ENCODE results near the gene NOTUM. TPM values are rescaled to one million over a fixed set of nuclear protein-coding genes. Genes with fewer than 3 reads are reported as not detected.

Gene NOTUM
- total RNA-seq, 1 experiment from 2014 or later = not detected

GRCh38 chr17:81958633-81959342, 2.2 kb downstream of the NOTUM start:
- no peak overlapping the region for H3K27ac ChIP-seq
- no peaks in the 10 kb centered on the region for H3K79me2 ChIP-seq (ENCODE audit: low read depth)
- H3K4me1 ChIP-seq (replicated peaks; ENCODE audit: insufficient read depth) = peaks cover 6% of the 10 kb centered on the region; the same call in 1 of the 2 replicates
- BruUV-seq (replicated peaks) = no TSS peak
- no peaks in the 10 kb centered on the region for H3K9me2 ChIP-seq (ENCODE audit: insufficient read depth)
- POLR2A ChIA-PET (ENCODE audit: unreplicated experiment) = no interaction called here
- H3K9me3 ChIP-seq (ENCODE audit: insufficient read depth, low read depth) = no peaks in the 10 kb centered on the region
- peak overlapping the region; percentile 57; the same call in 1 of the 2 replicates for H3K4me2 ChIP-seq
- TF ChIP-seq CTCF (conservative IDR thresholded peaks at IDR 0.05) = no peak
- TF ChIP-seq EZH2 (IDR thresholded peaks at IDR 0.05; ENCODE audit: low read depth) = no peak
- no peak overlapping the region for H3K4me3 ChIP-seq
- DNase-seq = no peak
- H4K20me1 ChIP-seq (ENCODE audit: insufficient read depth) = no peaks in the 10 kb centered on the region
- peaks cover 7% of the 10 kb centered on the region for H3F3A ChIP-seq (ENCODE audit: insufficient read depth, low read depth)
- no peaks in the 10 kb centered on the region for H3K36me3 ChIP-seq (ENCODE audit: low read depth)
- CTCF ChIA-PET = interaction anchor here (0.6 to 2.0 kb wide), 9 partner anchors 8 to 72 kb away, joined by 3 to 18 read pairs (median 4); partner anchors contain the start of genes CENPX, LRRC45 and MAFG
- intact Hi-C loops (cut with micrococcal nuclease; ENCODE audit: unreplicated experiment) = loop anchor here (1.0 kb wide), 1 partner anchor 63 kb away; no protein-coding TSS in a partner anchor
- H3K27me3 ChIP-seq (ENCODE audit: insufficient read depth, low read depth) = no peaks in the 10 kb centered on the region
- no peak overlapping the region for H2AFZ ChIP-seq

- DNase-seq = no peak
- H3K4me3 ChIP-seq = no peak overlapping the region
- no peaks in the 10 kb centered on the region for H3K79me2 ChIP-seq (ENCODE audit: low read depth)
- H3K9me2 ChIP-seq (ENCODE audit: insufficient read depth) = no peaks in the 10 kb centered on the region
- ChIA-PET CTCF (no interaction called here), POLR2A (ENCODE audit: unreplicated experiment) (no interaction called here)
- TF ChIP-seq CTCF (conservative IDR thresholded peaks at IDR 0.05) (no peak), EZH2 (IDR thresholded peaks at IDR 0.05; ENCODE audit: low read depth) (no peak)
- H3F3A ChIP-seq (ENCODE audit: insufficient read depth, low read depth) = peaks cover 7% of the 10 kb centered on the region
- no peaks in the 10 kb centered on the region for H4K20me1 ChIP-seq (ENCODE audit: insufficient read depth)
- BruUV-seq (replicated peaks) = no TSS peak
- H3K4me2 ChIP-seq = no peak overlapping the region
- no peak overlapping the region for H3K27ac ChIP-seq
- no peaks in the 10 kb centered on the region for H3K36me3 ChIP-seq (ENCODE audit: low read depth)
- peaks cover 6% of the 10 kb centered on the region; the same call in 1 of the 2 replicates for H3K4me1 ChIP-seq (replicated peaks; ENCODE audit: insufficient read depth)
- no peaks in the 10 kb centered on the region for H3K27me3 ChIP-seq (ENCODE audit: insufficient read depth, low read depth)
- no peak overlapping the region for H2AFZ ChIP-seq
- H3K9me3 ChIP-seq (ENCODE audit: insufficient read depth, low read depth) = no peaks in the 10 kb centered on the region
- intact Hi-C loops (cut with micrococcal nuclease; ENCODE audit: unreplicated experiment) = no loop called here
Measured at GRCh38 chr17:81957691-81958432, 3.1 kb downstream of the NOTUM start.

GRCh38 chr17:81956607-81957589, 4.1 kb downstream of the NOTUM start:
- BruUV-seq (replicated peaks) = no TSS peak
- H3K4me2 ChIP-seq = no peak overlapping the region
- H2AFZ ChIP-seq = no peak overlapping the region
- DNase-seq = no peak
- intact Hi-C loops (cut with micrococcal nuclease; ENCODE audit: unreplicated experiment) = no loop called here
- no peaks in the 10 kb centered on the region for H3K9me3 ChIP-seq (ENCODE audit: insufficient read depth, low read depth)
- ChIA-PET POLR2A (ENCODE audit: unreplicated experiment) (no interaction called here), CTCF (no interaction called here)
- H3K36me3 ChIP-seq (ENCODE audit: low read depth) = no peaks in the 10 kb centered on the region
- TF ChIP-seq CTCF (conservative IDR thresholded peaks at IDR 0.05) = no peak
- TF ChIP-seq EZH2 (IDR thresholded peaks at IDR 0.05; ENCODE audit: low read depth) = no peak
- H3K4me1 ChIP-seq (replicated peaks; ENCODE audit: insufficient read depth) = peaks cover 6% of the 10 kb centered on the region; the same call in 1 of the 2 replicates
- H3K79me2 ChIP-seq (ENCODE audit: low read depth) = no peaks in the 10 kb centered on the region
- no peaks in the 10 kb centered on the region for H3K9me2 ChIP-seq (ENCODE audit: insufficient read depth)
- H3K27me3 ChIP-seq (ENCODE audit: insufficient read depth, low read depth) = no peaks in the 10 kb centered on the region
- no peak overlapping the region for H3K4me3 ChIP-seq
- H3K27ac ChIP-seq = no peak overlapping the region
- H4K20me1 ChIP-seq (ENCODE audit: insufficient read depth) = no peaks in the 10 kb centered on the region
- H3F3A ChIP-seq (ENCODE audit: insufficient read depth, low read depth) = peaks cover 7% of the 10 kb centered on the region

Measured in PC-9 (cell line).